ENCODE results near the gene SLC38A1. TPM values are rescaled to one million over a fixed set of nuclear protein-coding genes. Genes with fewer than 3 reads are reported as not detected.
"Not testable (repeated sequence)": the region's sequence is repeated elsewhere in the genome, so short reads cannot be mapped to it uniquely, and the experiment has no call there.

SLC38A1 gene
- total and polyA plus RNA-seq, 11 donors = 41.5 to 250 (median 157) TPM

DNA sequence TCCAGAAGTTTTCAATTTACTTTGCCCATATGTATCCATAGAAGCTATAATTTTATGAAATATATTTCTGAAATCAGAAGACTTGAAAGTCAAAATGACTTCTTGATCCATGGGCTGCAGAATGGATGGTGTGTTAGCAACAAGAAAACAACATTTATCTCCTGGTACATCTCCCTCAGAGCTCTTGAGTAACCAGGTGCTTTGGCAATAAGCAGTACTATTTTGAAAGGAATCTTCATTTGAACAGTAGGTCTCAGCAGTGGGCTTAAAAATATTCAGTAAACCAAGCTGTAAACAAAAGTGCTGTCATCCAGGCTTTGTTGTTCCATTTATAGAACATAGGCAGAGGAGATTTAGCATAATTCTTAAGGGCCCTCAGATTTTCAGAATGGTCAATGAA is 100.4 kb downstream of the SLC38A1 start:
- Histone ChIP-seq H3K4me1 (no peaks in the 10 kb centered on the region), H3K4me3 (no peak overlapping the region), H3K9me3 (peaks cover 0 to 9% (median 0%) of the 10 kb centered on the region in 12 donors), H3K27ac (no peak overlapping the region), H3K27me3 (no peaks in the 10 kb centered on the region), H3K36me3 (no peaks in the 10 kb centered on the region)
- TF ChIP-seq, protein P1, sequence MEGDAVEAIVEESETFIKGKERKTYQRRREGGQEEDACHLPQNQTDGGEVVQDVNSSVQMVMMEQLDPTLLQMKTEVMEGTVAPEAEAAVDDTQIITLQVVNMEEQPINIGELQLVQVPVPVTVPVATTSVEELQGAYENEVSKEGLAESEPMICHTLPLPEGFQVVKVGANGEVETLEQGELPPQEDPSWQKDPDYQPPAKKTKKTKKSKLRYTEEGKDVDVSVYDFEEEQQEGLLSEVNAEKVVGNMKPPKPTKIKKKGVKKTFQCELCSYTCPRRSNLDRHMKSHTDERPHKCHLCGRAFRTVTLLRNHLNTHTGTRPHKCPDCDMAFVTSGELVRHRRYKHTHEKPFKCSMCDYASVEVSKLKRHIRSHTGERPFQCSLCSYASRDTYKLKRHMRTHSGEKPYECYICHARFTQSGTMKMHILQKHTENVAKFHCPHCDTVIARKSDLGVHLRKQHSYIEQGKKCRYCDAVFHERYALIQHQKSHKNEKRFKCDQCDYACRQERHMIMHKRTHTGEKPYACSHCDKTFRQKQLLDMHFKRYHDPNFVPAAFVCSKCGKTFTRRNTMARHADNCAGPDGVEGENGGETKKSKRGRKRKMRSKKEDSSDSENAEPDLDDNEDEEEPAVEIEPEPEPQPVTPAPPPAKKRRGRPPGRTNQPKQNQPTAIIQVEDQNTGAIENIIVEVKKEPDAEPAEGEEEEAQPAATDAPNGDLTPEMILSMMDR (IDR thresholded peaks at IDR 0.05) = no peak
- TF ChIP-seq POLR2A (IDR thresholded peaks at IDR 0.05) = no peak
- intact Hi-C loops (cut with DNase I) = no loop called here
- no peak for DNase-seq
- ATAC-seq = no peak

DNA sequence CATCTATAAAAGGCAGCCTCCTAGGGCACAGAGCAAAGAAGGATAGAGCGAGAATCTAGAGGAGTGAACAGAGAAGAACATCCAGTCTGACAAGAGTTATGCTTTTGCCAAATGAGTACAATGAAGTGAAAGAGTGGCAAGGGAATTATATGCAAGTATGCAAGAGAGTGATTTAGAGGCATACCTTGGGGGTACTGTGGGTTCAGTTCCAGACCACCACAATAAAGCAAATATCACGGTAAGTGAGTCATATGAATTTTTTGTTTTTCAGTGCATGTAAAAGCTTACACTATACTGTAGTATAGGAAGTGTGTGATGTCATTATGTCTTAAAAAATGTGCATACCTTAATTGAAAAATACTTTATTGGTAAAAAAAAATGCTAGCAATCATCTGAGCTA is 101.4 kb downstream of the SLC38A1 start:
- Histone ChIP-seq H3K36me3 (no peaks in the 10 kb centered on the region), H3K4me3 (no peak overlapping the region), H3K27me3 (no peaks in the 10 kb centered on the region), H3K4me1 (no peaks in the 10 kb centered on the region), H3K9me3 (peaks cover 0 to 9% (median 0%) of the 10 kb centered on the region in 12 donors), H3K27ac (no peak overlapping the region)
- intact Hi-C loops (cut with DNase I) = no loop called here
- TF ChIP-seq, protein P1 (IDR thresholded peaks at IDR 0.05) = no peak
- no peak for TF ChIP-seq POLR2A (IDR thresholded peaks at IDR 0.05)
- 93 to 99% (median 95%) methylated on average over 2 of the region's 2 CpGs for WGBS, 4 donors
- DNase-seq = no peak
- no peak for ATAC-seq

DNA sequence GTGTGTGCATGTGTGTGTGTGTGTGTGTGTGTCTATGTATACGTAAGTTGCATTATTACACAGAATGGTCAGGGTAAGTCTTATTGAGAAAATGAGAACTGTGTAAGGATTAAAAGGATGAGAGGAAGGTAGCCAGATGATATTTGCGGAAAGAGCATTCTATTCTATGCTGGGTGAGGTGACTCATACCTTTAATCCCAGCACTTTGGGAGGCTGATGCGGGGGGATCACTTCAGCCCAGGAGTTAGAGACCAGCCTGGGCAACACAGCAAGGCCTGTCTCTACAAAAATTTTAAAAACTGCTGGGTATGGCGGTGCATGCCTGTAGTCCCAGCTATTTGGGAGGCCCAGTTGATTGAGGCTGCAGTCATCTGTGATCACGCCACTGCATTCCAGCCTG is 103.7 kb downstream of the SLC38A1 start:
- TF ChIP-seq, protein P1 (IDR thresholded peaks at IDR 0.05) = no peak
- no peak for TF ChIP-seq POLR2A (IDR thresholded peaks at IDR 0.05)
- intact Hi-C loops (cut with DNase I) = no loop called here
- 93 to 98% (median 96%) methylated on average over 5 of the region's 5 CpGs for WGBS, 4 donors
- Histone ChIP-seq H3K4me1 (peaks cover 0 to 10% (median 3%) of the 10 kb centered on the region in 12 donors), H3K27me3 (no peaks in the 10 kb centered on the region), H3K9me3 (peaks cover 0 to 9% (median 0%) of the 10 kb centered on the region in 12 donors), H3K27ac (no peak overlapping the region), H3K36me3 (no peaks in the 10 kb centered on the region), H3K4me3 (no peak overlapping the region)
- DNase-seq (no peak), ATAC-seq (no peak)

- no peaks in the 10 kb centered on the region for H3K36me3 ChIP-seq
- DNase-seq (no peak), ATAC-seq (no peak)
- peaks cover 0 to 9% (median 0%) of the 10 kb centered on the region in 12 donors for H3K9me3 ChIP-seq
- H3K4me3 ChIP-seq = no peak overlapping the region
- intact Hi-C loops (cut with DNase I) = no loop called here
- WGBS, 4 donors = 56 to 76% (median 66%) methylated on average over 3 of the region's 3 CpGs
- no peak overlapping the region for H3K27ac ChIP-seq
- H3K27me3 ChIP-seq = no peaks in the 10 kb centered on the region
- peaks cover 0 to 16% (median 5%) of the 10 kb centered on the region in 12 donors for H3K4me1 ChIP-seq
- TF ChIP-seq, protein P1 (IDR thresholded peaks at IDR 0.05) = no peak
- TF ChIP-seq POLR2A (IDR thresholded peaks at IDR 0.05) = no peak
Observed at GRCh38 chr12:46164186-46164761, 104.6 kb downstream of the SLC38A1 start.

DNA sequence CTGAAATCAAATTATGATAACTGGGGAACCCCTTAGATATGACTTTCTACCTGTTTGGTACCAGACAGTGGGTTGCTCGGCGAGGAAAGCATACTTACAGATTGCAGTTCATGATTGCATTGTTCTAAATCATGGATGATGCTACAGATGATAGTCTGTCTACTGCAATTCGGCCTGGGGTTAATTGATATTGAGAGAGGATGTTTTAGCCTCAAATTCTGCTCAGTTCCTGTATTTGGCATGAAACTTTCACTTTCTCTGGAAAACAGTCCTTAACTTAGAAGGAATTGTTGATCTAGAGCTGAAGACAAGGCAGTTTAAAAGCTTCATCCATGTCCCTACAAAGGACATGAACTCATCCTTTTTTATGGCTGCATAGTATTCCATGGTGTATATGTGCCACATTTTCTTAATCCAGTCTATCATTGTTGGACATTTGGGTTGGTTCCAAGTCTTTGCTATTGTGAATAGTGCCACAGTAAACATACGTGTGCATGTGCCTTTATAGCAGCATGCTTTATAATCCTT is 106.2 kb downstream of the SLC38A1 start:
- H3K27ac ChIP-seq; H3K27me3 ChIP-seq; H3K9me3 ChIP-seq; DNase-seq; ATAC-seq; H3K36me3 ChIP-seq; H3K4me3 ChIP-seq; intact Hi-C loops (cut with DNase I): not testable (repeated sequence)
- WGBS, 4 donors = 82 to 92% (median 87%) methylated on average over 3 to 4 of the region's 4 CpGs
- H3K4me1 ChIP-seq = peaks cover 0 to 30% (median 6%) of the 10 kb centered on the region in 12 donors
